ENCODE results near the gene GSTA4. TPM values are rescaled to one million over a fixed set of nuclear protein-coding genes. Genes with fewer than 3 reads are reported as not detected.

GSTA4 gene
- total RNA-seq, 1 experiment from 2014 or later = 5.3 TPM

- intact Hi-C loops (cut with micrococcal nuclease) = loop anchor here (5.0 kb wide), 1 partner anchor 73 kb away; no protein-coding TSS in a partner anchor
- Mint-ChIP-seq H3K27me3 (ENCODE audit: insufficient read depth, unreplicated experiment) (no peaks in the 10 kb centered on the region), H3K36me3 (ENCODE audit: insufficient read depth, unreplicated experiment) (peaks cover 14% of the 10 kb centered on the region), H3K9me3 (ENCODE audit: unreplicated experiment) (no peaks in the 10 kb centered on the region), H3K4me1 (ENCODE audit: insufficient read depth, unreplicated experiment) (peaks cover 21% of the 10 kb centered on the region), H3K4me3 (ENCODE audit: unreplicated experiment) (peak overlapping the region; percentile 7), H3K27ac (ENCODE audit: low read depth, unreplicated experiment) (peak overlapping the region; percentile 75)
- TF ChIP-seq CTCF (IDR thresholded peaks at IDR 0.05; ENCODE audit: unreplicated experiment) = no peak
- CTCF ChIA-PET = interaction anchor here (0.5 to 0.8 kb wide), 2 partner anchors 42 to 108 kb away, joined by 3 to 4 read pairs; no protein-coding TSS in a partner anchor
- no TSS peak for BruUV-seq (replicated peaks)
- DNase-seq (ENCODE audit: unreplicated experiment) = peak; percentile 55
- POLR2A ChIA-PET = interaction anchor here (0.6 to 1.1 kb wide), 3 partner anchors 25 to 467 kb away, joined by 3 to 4 read pairs (median 3); no protein-coding TSS in a partner anchor
These were observed 4.7 kb downstream of the GSTA4 start for GRCh38 chr6:52990342-52990741.

- no peak overlapping the region for H3K4me3 Mint-ChIP-seq (ENCODE audit: unreplicated experiment)
- ChIA-PET CTCF (interaction anchor here (0.7 to 0.8 kb wide), 2 partner anchors 13 to 75 kb away, joined by 3 to 4 read pairs; no protein-coding TSS in a partner anchor), POLR2A (interaction anchor here (0.6 kb wide), 1 partner anchor 9 kb away, joined by 3 read pairs; no protein-coding TSS in a partner anchor)
- no peak overlapping the region for H3K27ac Mint-ChIP-seq (ENCODE audit: low read depth, unreplicated experiment)
- intact Hi-C loops (cut with micrococcal nuclease) = no loop called here
- no peaks in the 10 kb centered on the region for H3K9me3 Mint-ChIP-seq (ENCODE audit: unreplicated experiment)
- H3K27me3 Mint-ChIP-seq (ENCODE audit: insufficient read depth, unreplicated experiment) = no peaks in the 10 kb centered on the region
- DNase-seq (ENCODE audit: unreplicated experiment) = no peak
- TF ChIP-seq CTCF (IDR thresholded peaks at IDR 0.05; ENCODE audit: unreplicated experiment) = no peak
- peaks cover 4% of the 10 kb centered on the region for H3K4me1 Mint-ChIP-seq (ENCODE audit: insufficient read depth, unreplicated experiment)
- peaks cover 24% of the 10 kb centered on the region for H3K36me3 Mint-ChIP-seq (ENCODE audit: insufficient read depth, unreplicated experiment)
- BruUV-seq (replicated peaks) = no TSS peak
These were observed 9.9 kb downstream of the GSTA4 start for GRCh38 chr6:52985228-52985627.

- no peak for TF ChIP-seq CTCF (IDR thresholded peaks at IDR 0.05; ENCODE audit: unreplicated experiment)
- H3K27ac Mint-ChIP-seq (ENCODE audit: low read depth, unreplicated experiment) = no peak overlapping the region
- DNase-seq (ENCODE audit: unreplicated experiment) = no peak
- no peaks in the 10 kb centered on the region for H3K4me1 Mint-ChIP-seq (ENCODE audit: insufficient read depth, unreplicated experiment)
- H3K9me3 Mint-ChIP-seq (ENCODE audit: unreplicated experiment) = no peaks in the 10 kb centered on the region
- intact Hi-C loops (cut with micrococcal nuclease) = no loop called here
- H3K27me3 Mint-ChIP-seq (ENCODE audit: insufficient read depth, unreplicated experiment) = no peaks in the 10 kb centered on the region
- BruUV-seq (replicated peaks) = no TSS peak
- H3K4me3 Mint-ChIP-seq (ENCODE audit: unreplicated experiment) = no peak overlapping the region
- POLR2A ChIA-PET = interaction anchor here (0.6 to 1.4 kb wide), 3 partner anchors 9 to 107 kb away, joined by 3 to 6 read pairs (median 5); no protein-coding TSS in a partner anchor
- H3K36me3 Mint-ChIP-seq (ENCODE audit: insufficient read depth, unreplicated experiment) = peaks cover 24% of the 10 kb centered on the region
- CTCF ChIA-PET = interaction anchor here (0.8 to 1.2 kb wide), 2 partner anchors 11 to 169 kb away, joined by 3 to 4 read pairs; partner anchors contain the start of gene GSTA4
These were observed 10.8 kb downstream of the GSTA4 start for GRCh38 chr6:52984247-52984646.

GRCh38 chr6:52983159-52983848 lies 11.8 kb downstream of the GSTA4 start:
- H3K36me3 Mint-ChIP-seq (ENCODE audit: insufficient read depth, unreplicated experiment) = peaks cover 24% of the 10 kb centered on the region
- H3K27ac Mint-ChIP-seq (ENCODE audit: low read depth, unreplicated experiment) = no peak overlapping the region
- ChIA-PET CTCF (interaction anchor here (0.7 to 1.2 kb wide), 3 partner anchors 12 to 168 kb away, joined by 3 to 4 read pairs (median 3); partner anchors contain the start of gene GSTA4), POLR2A (interaction anchor here (1.2 to 1.4 kb wide), 2 partner anchors 10 to 106 kb away, joined by 5 to 6 read pairs; no protein-coding TSS in a partner anchor)
- intact Hi-C loops (cut with micrococcal nuclease) = no loop called here
- no peaks in the 10 kb centered on the region for H3K27me3 Mint-ChIP-seq (ENCODE audit: insufficient read depth, unreplicated experiment)
- no peaks in the 10 kb centered on the region for H3K9me3 Mint-ChIP-seq (ENCODE audit: unreplicated experiment)
- H3K4me1 Mint-ChIP-seq (ENCODE audit: insufficient read depth, unreplicated experiment) = no peaks in the 10 kb centered on the region
- BruUV-seq (replicated peaks) = no TSS peak
- no peak for TF ChIP-seq CTCF (IDR thresholded peaks at IDR 0.05; ENCODE audit: unreplicated experiment)
- DNase-seq (ENCODE audit: unreplicated experiment) = no peak
- H3K4me3 Mint-ChIP-seq (ENCODE audit: unreplicated experiment) = no peak overlapping the region
